ENCODE measurements around the gene MIEN1. TPM values are rescaled to one million over a fixed set of nuclear protein-coding genes. Genes with fewer than 3 reads are reported as not detected.
A peak's percentile ranks its signal among the peaks of the same experiment; 100 is the strongest.

MIEN1 gene
- total and polyA plus RNA-seq, 2 of the 13 experiments (the other 11 are each of a cell fraction or from before 2014, with no cell fraction given), result 40.6 to 56.6 TPM

- TF ChIP-seq ZNF530 (CRISPR knock-in tag; IDR thresholded peaks at IDR 0.05; ENCODE audit: low read depth) (no peak), ZSCAN30 (CRISPR knock-in tag; IDR thresholded peaks at IDR 0.05) (0 out of 2 replicates have a peak, but pooled peaks have one; percentile 29), MYC (CRISPR knock-in tag; IDR thresholded peaks at IDR 0.05; ENCODE audit: borderline replicate concordance) (peak; percentile 78), KDM6A (CRISPR knock-in tag; IDR thresholded peaks at IDR 0.05; ENCODE audit: low read depth) (peak; percentile 76), MIXL1 (CRISPR knock-in tag; IDR thresholded peaks at IDR 0.05) (peak; percentile 68; the same call in 1 of the 2 replicates), SOX6 (IDR thresholded peaks at IDR 0.05) (no peak), SOX6 (CRISPR knock-in tag; IDR thresholded peaks at IDR 0.05) (peak; percentile 82), CREB1 (IDR thresholded peaks at IDR 0.05) (peak; percentile 80), CREB1 (CRISPR knock-in tag; IDR thresholded peaks at IDR 0.05) (peak; percentile 75), ZBTB7A (CRISPR knock-in tag; IDR thresholded peaks at IDR 0.05) (peak; percentile 89), ZNF781 (CRISPR knock-in tag; IDR thresholded peaks at IDR 0.05; ENCODE audit: borderline replicate concordance, not compliant biosample characterization) (no peak), UBTF (CRISPR knock-in tag; IDR thresholded peaks at IDR 0.05) (peak; percentile 57), ZNF772 (CRISPR knock-in tag; IDR thresholded peaks at IDR 0.05) (no peak), CEBPB (IDR thresholded peaks at IDR 0.05; ENCODE audit: borderline replicate concordance, low read depth, low read length) (peak; percentile 91), PAX8 (CRISPR knock-in tag; IDR thresholded peaks at IDR 0.05; ENCODE audit: borderline replicate concordance) (peak; percentile 52; the same call in 1 of the 2 replicates), HMGXB4 (CRISPR knock-in tag; IDR thresholded peaks at IDR 0.05; ENCODE audit: borderline replicate concordance in 1 of 2, low read depth in 1 of 2) (peak in 1 of 2 experiments; percentile 78; a peak in 2 of 4 replicates), REPIN1 (CRISPR knock-in tag; IDR thresholded peaks at IDR 0.05; ENCODE audit: borderline replicate concordance, low read depth) (peak; percentile 71; the same call in 1 of the 2 replicates), ZFP62 (CRISPR knock-in tag; IDR thresholded peaks at IDR 0.05) (no peak), TEAD3 (CRISPR knock-in tag; optimal IDR thresholded peaks at IDR 0.05; ENCODE audit: borderline replicate concordance) (no peak)
Observed at GRCh38 chr17:39702901-39703893, 27.1 kb downstream of the MIEN1 start (continued).

All from HepG2 (cell line).